NCI-H2081 treated with DMSO at 0.1 percent for 48 hours (cell line): ENCODE measurements around the gene MGLL.

ENCODE experiments used
- DNase-seq: peaks from one replicate; lab custom pipeline; 2025; lab: John Stamatoyannopoulos, UW

MGLL gene

DNA sequence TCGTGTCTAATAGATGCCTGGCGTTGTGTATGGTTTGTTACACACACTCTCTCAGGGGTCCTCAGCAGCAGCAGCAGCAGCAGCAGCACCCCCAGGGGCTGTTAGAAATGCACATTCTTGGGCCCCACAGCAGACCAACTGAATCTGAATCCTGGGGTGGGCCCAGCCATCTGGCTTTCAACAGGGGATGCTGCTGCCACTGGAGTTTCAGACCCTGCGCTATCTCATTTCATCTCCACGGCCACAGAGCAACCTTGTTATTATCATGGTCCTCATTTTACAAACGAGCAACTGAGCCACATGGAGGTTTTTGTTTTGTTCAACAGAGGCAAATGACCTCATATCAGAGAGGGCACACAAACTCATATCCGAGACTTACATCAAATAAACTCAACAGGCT, 47.7 kb downstream of the MGLL start:
- DNase-seq = no peak

DNA sequence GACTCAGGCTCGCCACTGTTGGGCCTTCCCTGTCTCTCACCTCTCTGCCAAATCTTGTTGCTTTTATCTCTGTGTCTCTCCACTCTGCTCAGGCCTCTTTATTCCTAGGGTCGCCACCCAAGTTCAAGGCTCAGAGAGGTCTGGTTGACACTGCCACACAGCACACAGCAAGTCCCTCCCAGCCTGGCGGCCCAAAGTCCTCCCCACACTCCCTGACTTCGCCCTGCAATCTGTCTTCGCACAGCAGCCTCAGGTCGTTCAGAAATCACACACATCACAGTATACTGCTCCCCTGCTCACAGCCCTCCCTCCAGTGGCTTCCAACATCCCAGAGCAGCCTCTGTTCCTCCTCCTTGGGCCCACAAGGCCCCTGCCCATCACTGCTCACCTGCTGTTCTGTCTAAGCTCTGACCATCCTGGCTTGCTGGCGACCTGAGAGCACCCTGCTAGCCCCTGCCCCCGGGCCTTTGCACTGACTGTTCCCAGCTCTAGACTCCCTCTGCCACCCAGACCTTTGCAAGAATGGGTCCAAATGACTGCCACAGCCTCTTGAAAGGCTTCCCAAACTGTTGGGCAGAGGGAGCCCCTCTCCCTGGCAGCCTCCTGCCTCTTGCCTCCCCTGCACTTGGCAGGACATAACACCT, 48.4 kb downstream of the MGLL start:
- DNase-seq = no peak

DNA sequence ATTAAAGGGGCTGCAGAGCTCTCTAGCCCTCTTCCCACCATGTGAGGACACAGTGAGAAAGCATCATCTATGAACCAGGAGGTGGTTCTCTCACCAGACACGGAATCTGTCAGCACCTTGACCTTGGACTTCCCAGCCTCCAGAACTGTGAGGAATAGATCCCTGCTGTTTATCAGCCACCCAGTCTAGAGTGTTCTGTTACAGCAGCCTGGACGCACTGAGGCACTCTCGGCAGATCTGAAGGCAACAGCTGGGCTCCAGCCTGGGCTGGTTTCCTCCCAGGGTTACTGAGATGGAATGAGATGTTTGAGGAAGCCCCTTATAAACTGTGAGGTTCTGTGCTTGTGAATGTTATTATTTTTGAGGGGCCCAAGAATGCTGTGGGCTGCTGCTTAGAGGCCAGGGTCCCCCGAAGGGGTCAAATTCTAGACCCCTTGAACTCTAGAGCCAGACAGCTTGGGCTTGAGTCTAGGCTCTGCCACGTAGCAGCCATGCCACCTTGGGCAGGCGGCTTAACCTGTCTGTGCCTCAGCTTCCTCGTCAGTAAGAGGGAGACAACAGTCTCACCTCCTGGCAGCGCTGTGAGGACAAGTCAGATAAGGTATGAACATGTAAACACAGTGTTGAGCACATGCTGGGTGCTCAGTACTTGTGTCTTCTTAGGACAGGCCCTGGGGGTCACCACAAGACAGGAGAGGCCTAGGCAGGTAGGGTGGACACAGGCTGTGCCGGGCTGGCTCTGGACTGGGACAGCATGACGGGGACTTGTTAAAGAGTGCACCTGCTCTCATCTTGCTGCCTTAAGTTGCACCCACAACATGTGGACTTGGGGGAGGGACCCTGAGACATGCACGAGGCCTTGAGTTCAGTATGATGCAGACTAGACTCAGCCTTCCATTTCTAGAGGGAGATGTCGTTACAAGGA, 49.2 kb downstream of the MGLL start:
- DNase-seq = no peak

DNA sequence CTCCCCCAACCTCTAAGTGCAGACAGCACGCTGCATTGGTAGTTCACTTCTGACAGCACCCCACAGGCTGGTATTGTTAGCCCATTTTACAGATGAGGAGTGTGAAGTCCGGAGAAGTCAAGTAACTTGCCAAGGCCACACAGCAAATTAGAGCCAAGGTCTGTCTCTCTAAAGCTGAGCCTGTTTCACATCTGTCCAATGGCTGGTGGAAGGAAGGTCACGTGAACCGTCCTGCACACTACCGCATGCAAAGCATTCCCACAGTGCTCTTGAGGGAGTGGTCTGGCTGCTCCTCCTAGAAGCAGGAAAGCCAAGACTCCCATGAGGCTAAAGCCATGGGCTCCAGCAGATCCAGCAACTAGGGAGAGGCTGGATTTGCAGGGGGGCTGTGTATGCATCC, 50.0 kb downstream of the MGLL start:
- DNase-seq = no peak

DNA sequence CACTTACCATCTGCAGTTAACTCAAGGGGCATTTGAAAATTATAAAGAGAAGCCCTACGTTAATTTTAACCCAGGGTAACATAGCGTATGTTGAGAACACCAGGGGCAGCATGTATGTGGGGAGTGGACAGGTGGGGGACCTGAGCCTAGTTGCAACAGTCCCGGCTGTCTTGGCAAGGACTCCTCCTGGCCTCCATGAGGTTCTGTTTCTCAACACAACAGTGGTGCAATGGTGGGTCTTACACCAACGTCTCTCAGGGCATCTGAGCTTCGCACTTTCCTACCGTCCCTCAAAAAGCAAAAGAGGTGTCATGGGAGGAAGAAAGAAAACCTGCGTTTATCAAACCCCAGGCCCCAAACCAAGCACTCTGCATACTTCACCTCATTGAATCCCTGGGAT, 50.6 kb downstream of the MGLL start:
- DNase-seq = no peak

DNA sequence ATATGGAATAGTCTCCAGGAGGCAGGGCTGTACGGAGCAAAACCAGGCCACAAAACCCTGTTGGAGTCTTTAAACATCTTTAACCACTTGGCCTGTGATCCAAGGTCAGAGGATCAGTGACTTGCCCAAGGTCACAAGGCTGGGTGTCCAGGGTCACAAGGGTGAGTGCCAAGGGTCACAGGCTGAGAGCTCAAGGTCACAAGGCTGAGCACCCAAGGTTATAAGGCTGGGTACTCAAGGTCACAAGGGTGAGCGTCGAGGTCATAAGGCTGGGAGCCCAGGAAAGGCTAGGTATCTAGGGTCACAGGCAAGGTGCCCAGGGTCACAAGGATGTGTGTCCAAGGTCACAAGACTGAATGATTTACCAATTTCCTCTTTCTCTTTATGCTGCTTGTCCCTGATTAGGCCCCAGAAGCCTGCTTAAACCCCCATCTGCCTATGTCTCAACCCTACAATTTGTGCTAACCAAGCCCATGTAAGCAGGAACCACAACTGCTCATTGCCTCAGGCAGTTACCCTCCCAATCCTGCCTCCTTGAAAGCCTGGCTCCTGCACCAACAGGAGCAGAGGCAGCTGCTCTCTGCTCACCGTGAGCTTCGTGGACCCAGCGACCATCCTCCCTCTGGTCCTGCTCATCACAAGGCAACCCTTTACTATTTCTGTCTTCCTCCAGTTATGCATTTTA, 51.5 kb downstream of the MGLL start:
- DNase-seq = peak; percentile 47

DNA sequence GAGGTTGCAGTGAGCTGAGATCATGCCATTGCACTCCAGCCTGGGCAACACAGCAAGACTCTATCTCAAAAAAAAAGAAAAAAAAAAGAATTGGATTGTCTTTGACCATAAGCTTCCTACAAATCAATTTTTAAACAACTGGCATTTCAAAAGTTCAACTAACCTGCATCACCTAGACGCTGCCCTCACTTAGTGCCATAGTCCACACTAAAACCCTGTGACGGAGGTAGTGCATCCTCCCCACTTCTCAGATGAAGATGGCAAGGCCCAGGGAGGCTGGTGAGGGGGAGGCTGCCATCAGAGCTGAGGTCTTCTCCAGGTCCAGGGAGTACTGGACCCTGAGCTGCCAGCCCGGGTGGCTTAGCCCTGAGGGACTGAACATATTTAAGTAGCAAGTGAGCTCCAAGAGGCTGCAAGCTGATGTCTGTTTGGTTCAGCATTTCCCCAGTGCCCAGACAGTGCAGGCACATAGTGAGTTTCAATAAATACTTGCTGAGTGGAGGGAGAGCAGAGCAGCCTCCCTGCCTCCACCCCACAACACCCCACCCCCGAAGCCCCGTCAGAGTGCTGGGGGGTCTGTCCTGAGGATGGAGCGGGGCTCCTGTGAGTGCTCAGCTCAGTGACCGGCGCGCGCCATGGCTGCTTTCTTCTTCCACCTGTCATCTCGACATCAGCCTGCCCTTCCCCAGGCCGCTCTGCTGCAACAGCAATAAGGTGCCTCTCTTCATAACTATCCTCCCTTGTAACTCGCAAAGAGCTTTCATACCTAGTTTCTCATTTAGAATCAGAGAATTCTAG, 52.8 kb downstream of the MGLL start:
- no peak for DNase-seq

DNA sequence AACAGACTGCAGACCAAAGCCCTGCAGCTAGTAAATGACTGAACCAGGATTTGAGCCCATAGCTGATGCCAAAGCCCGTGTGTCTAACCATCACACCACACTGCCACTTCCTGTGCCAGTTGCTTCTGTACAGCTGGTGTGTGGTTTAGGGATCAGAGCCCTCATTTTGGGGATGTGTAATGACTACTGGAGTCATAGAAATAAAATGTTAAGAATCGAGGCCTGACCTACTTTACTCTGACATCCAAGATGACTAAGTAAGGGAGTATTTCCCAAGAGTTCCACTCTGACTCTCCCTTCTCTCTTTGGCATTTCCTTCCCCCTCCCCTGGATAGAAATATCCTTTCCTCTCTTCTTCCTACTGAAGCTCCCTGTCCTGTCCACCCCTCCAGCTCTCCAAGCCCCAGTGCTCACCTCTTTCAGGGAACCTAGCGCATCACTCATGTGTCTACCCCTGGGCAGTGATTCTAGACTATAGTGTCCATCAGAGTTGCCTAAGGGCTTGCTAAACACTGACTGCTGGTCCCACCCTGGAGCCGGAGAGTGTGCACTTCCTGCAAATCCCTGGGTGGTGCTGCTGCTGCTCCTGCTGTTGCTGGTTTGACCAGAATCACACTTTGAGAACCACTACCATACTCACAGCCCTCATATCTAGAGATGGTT, 53.8 kb downstream of the MGLL start:
- no peak for DNase-seq

DNA sequence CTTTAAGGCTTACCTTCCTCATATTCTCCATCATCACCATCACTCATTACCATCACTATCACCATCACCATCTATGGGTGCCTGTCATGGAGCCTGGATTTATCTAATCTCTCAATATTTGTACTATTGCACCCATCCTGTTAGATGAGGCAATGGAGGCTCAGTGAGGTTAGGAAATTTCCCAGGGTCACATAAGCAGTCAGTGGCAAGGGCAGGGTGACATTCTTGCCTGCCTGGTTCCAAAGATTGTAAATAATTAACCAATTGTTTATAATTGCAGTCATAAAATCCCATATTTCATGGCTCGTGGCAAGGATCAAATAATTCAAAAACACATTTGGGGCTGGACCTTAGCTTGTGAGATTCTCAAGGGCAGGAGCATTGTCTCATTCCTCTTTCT, 55.2 kb downstream of the MGLL start:
- DNase-seq = no peak

DNA sequence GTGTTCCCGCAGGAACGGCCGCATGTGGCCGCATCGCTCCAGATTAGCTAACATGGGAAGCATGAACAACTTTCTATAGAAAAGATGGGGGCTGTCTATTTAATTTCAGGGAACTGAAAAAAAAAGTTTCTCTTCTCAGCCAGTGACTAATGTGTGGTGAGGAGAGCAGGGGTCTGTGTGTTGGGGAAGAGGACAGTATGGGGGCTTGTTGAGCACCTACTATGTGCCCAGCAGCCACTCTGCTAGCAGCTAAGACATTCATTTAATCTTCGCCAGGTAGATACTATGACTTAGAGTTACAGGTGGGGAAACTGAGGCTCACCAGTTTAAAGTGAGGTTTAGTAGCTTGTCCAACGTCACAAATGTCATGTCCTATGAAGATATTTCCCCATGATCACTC, 56.6 kb downstream of the MGLL start:
- no peak for DNase-seq

DNA sequence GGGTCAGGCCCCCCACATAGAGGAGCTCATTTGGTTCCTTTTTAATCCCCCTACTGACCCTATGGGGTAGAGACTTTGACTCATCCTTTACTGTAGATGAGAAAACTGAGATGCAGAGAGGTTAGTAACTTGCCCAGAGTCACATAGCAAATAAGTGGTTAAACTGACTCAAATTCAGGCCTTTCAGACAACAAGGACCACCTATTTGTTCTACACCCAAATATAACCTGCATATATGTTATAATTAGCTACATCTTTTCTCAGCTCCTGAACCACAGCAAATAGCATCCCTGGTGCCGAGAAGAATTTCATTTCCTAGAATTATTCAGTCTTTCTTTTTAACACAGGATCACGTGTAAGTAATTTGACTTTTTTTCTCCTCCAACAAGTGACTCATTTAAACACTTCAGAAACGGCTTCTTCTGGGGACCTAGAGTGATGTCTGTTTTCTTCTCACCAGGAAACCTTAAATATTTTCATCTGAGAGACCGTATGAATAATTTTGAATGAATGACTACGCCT, 57.4 kb downstream of the MGLL start:
- no peak for DNase-seq

DNA sequence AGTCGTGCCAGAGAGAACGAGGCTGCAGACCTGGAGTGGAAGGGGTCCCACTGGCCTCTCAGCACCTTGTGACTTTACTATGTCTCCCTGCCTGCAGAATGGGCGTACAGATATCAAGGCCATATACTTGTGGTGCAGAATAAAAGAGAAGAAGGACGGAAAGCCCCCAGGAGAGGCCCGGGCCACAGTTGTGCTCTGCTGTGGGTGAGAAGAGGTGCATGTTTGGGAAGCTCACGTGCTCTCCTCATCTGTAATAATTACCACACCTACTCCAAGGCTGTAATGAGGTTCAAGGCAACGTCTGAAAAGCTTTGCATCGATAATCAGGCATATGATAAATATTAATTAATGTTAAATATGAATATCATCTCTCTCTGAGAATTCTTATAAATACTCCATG, 58.0 kb downstream of the MGLL start:
- no peak for DNase-seq

DNA sequence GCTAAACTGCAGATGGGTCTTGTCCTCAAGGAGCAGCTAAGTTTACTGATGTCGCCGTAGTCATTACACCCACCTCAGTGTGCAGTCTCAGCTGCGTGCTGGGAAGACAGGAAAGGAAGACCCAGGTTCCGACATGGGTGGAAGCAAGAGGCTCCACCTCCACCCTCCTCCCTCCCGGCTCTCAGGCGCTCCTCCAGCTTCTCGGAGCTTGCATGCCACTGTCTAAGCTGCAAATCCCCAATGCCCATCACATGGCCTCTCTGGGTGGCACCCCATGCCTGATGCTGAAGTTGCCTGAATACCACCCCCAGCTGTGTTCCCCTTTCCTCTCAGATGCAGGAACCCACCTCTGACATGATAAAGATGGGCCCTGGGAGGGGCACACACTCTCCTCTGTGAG, 58.5 kb downstream of the MGLL start:
- no peak for DNase-seq

DNA sequence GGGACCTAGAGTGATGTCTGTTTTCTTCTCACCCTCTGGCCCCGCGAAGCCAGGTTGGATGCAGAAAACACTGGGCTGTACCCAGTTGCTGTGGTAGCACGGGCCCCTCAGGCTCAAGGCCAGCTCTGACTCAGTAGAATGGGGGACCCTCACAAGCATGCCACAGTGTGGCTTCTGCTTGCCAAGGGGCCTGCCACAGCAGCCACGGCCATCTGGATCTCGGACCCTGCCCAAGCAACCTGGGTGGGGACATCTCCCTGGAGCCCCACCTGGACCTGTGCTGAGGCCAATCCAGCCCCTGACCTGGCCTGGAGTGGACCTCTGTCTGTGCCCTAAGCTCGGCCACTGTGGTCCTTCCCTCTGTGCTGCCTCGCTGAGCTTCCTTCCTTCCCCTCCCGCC, 59.0 kb downstream of the MGLL start:
- DNase-seq = no peak

DNA sequence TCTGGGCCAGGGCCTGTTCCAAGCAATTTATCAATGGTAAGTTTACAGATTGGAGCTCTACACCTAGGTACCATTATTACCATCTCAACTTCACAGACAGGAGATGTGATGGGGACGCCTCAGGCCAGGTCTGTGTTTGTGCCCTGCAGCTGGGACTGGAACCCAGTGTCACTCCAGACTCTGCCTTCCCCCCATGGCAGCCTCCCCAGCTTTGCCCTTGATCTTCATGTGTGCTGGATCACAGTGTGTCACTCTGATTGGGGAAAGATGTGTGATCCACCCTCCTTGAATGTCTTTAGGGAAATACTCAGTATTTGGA, 59.6 kb downstream of the MGLL start:
- no peak for DNase-seq

DNA sequence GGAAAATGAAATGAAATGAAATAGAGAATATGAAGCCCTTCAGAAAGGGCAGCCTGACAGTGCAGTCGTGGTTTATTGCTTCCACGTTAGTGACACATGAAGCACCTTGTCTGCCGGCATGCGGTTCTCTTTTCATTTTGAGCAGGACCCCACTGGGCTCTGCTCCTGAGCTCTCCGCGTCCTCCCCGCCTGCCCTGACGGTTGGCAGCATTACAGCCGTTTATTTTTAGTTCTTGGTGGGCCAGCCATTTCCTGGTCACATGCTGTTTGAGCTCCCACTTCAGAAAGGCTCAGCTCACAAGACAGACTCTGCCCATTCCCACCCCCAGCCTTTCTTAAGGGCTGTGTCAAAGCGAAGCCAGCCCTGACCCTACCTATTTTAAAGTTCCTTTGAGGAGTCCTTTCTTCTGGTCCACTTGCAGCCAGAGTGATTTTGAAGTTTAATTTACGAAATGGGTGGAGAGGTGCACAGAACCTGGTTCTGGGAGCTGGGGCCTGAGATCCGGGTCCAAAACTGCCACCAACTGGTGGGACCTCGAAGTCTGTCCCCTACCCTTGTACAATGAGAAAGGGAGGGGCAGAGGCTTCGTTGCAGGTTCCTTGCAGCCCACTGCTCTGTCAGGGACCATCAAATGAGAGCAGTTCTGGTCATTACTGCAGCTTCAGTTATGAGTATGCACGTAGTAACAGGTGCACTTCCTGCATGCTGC, 60.1 kb downstream of the MGLL start:
- no peak for DNase-seq

DNA sequence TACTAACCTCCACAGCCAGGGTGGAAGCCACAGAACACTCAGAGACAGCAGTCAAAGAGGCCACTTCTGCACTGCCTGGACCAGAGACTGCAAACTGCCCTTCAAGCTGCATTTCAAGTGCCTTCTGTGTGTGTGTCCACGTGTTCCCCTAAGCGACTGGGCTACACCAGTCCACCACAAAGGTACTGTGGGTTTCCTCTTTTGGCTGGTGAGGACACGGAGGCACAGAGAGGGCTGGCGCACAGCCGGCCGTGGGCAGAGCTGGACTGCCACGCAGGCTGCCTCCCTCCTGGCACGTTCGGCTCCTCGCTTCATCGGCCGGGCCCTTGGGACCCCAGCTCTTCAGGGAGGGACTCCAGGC, 60.9 kb downstream of the MGLL start:
- DNase-seq = no peak

DNA sequence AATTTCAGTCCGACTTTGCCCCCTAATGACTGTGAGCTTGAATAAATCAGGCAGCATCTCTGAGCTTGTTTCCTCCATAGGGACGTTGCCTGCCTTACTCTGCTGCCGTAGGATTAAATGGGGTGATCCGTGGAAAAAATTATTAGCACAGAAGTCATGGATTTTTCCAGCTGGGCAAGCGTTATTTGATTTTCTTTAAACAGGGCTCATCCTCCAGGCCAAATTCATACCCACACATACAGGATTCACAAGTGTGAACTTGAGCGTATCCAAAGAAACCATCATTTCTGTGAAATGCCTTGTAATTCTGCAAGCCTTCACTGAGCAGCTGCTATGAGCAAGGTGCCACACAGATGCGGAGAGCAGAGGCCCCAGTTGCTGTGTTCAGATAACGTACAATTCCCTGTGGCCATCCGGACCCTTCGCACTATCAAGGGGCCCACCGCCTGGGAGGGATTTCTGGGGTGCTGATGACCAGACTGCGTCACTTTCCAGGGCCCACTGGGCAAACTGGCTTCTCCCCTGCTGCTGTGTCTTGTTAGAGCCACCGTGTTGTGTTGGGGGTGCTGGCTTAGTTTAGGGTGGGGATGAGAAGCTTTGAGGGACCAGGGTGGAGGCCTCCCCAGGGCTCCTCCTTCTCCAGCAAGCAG, 61.4 kb downstream of the MGLL start:
- no peak for DNase-seq

DNA sequence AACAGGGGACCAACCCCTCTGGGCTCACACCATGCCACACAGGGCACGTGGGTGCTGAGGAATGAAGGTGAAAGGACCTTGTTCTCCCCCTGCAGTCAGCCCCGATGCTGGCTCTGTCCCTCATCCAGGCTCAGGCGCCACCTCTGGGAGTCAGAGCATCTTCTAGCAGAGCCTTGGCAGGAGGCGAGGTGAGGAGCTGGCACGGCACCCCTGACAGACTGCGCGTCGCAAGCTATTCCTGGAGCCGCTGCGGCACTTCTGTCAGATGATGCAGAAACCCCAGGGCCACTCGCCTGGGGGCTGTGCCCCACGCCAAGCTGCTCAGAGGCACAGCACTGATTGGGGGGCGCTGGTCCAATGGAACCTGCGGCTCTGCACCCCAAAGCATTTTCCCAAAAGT, 62.0 kb downstream of the MGLL start:
- DNase-seq = no peak

DNA sequence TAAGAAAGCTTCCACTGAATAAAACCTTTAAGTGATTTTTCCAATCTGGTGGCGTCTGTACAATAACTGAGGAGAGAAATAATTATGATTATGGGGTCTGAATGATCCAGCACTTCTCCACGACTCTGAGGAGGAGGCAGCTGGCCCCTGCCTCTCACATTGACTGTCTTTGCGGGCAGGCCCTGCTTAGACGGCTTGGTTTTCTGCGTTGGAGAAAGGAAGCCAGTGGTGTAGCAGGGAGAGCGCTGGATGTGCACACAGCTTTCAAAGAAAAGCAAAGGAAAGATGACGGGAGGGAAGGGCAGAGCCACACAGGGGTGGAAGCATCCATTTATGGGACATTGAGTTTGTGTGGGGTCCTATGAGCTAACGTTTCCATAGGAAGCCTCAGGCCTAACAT, 62.5 kb downstream of the MGLL start:
- no peak for DNase-seq

DNA sequence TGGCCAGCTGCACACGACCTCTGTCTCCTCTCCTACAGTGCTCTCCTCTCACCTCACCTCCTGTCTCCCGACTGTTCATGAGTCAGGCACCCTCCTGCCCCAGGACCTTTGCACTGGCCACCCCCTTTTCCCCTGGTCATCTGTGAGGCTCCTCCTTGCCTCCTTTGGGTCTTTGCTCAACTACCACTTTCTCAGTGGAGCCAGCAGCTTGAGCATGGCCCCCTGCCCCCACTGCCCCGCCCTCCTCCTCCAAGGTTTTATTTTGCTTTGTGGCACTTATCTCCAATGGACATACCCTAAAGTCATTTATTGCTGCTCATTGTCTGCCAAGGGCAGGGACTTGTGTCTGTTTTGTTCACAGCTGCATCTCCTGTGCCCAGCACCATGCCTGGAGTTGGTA, 64.3 kb downstream of the MGLL start:
- no peak for DNase-seq
